B cell (primary cell): ENCODE results near the gene STOML1. TPM values are rescaled to one million over a fixed set of nuclear protein-coding genes. Genes with fewer than 3 reads are reported as not detected.

Source experiments
- ATAC-seq: fragments of 200-7000 bp; cut with Tn5 transposase; one replicate; pipeline ENCODE4 v1.10.0; 2021; ENCODE audit warnings: low read depth, mild to moderate bottlenecking, moderate number of reproducible peaks, moderate library complexity
- CTCF ChIA-PET: fragments of 350-600 bp; sonication (Branson Sonifier 250); formaldehyde crosslinking; loops from one replicate; lab custom pipeline; 2021; ENCODE audit warnings: antibody characterized with exemption, inconsistent platforms; lab: Charles Lee
- POLR2A ChIA-PET: fragments of 350-600 bp; sonication (Branson Sonifier 250); formaldehyde crosslinking; loops from one replicate; lab custom pipeline; 2021; ENCODE audit warnings: antibody characterized with exemption; lab: Charles Lee
- DNase-seq: peaks from one replicate; pipeline ENCODE4 v3.0.0; 2013
- H2AFZ ChIP-seq: 2 replicates; pipeline ENCODE4 v1.6.1; 2012; ENCODE audit warnings: mild to moderate bottlenecking, low read depth, low read length; ENCODE audit not compliant: insufficient read depth, poor library complexity, severe bottlenecking
- H3K27ac ChIP-seq, 2 donors: 1 replicate in 1 of 2; 2 replicates in 1 of 2; pipeline ENCODE4 v1.5.1; 2012 to 2013; ENCODE audit warnings: low read length in 2 of 2, mild to moderate bottlenecking in 2 of 2, moderate library complexity in 1 of 2
- H3K27me3 ChIP-seq, 4 experiments: fragments of 200-600 bp in 1 of 4; sonication (generic) in 1 of 4; replicated peaks in 1 of 4; 1 replicate in 2 of 4; 2 replicates in 2 of 4; pipeline versions ENCODE4 v1.6.1 to v1.7.0; 2013 to 2016; ENCODE audit warnings: low read length in 3 of 4, mild to moderate bottlenecking in 2 of 4, mixed read lengths in 1 of 4, moderate library complexity in 1 of 4; ENCODE audit not compliant: insufficient read depth in 4 of 4, control insufficient read depth in 3 of 4; ENCODE audit errors: control extremely low read depth in 1 of 4
- H3K36me3 ChIP-seq, 2 experiments: replicated peaks in 1 of 2; 1 replicate in 1 of 2; 2 replicates in 1 of 2; pipeline versions ENCODE4 v1.6.1 to v1.7.1; 2013; ENCODE audit warnings: low read length in 1 of 2; ENCODE audit not compliant: insufficient read depth in 2 of 2, control insufficient read depth in 1 of 2; ENCODE audit errors: control extremely low read depth in 1 of 2, extremely low read depth in 1 of 2
- H3K4me1 ChIP-seq, 2 donors: fragments of 200-600 bp in 1 of 2; sonication (generic) in 1 of 2; 1 replicate in 1 of 2; 2 replicates in 1 of 2; pipeline versions ENCODE4 v1.5.1 to v1.6.1; 2013 to 2017; ENCODE audit warnings: low read length in 2 of 2; ENCODE audit not compliant: control insufficient read depth in 2 of 2, insufficient read depth in 2 of 2
- H3K4me2 ChIP-seq: replicated peaks from 2 replicates; pipeline ENCODE3; 2012; ENCODE audit warnings: mild to moderate bottlenecking, low read depth, low read length; ENCODE audit not compliant: poor library complexity, severe bottlenecking
- H3K4me3 ChIP-seq, 5 experiments: fragments of 200-600 bp in 1 of 5; sonication (generic) in 1 of 5; 1 replicate in 3 of 5; 2 replicates in 2 of 5; pipeline versions ENCODE4 v1.5.1 to v1.7.0; 2011 to 2016; ENCODE audit warnings: low read length in 4 of 5, mild to moderate bottlenecking in 4 of 5, low read depth in 2 of 5, control low read depth in 1 of 5, moderate library complexity in 1 of 5; ENCODE audit not compliant: insufficient read depth in 1 of 5; ENCODE audit errors: control extremely low read depth in 1 of 5, extremely low read depth in 1 of 5
- H3K79me2 ChIP-seq: fragments of 200-600 bp; sonication (generic); one replicate; pipeline ENCODE4 v1.6.0; 2016; ENCODE audit warnings: low read length; ENCODE audit not compliant: control insufficient read depth, insufficient read depth
- H3K9ac ChIP-seq: fragments of 200-600 bp; sonication (generic); 2 replicates; pipeline ENCODE4 v1.6.1; 2017; ENCODE audit warnings: mild to moderate bottlenecking, low read length, moderate library complexity
- H3K9me3 ChIP-seq, 3 donors: one replicate each; pipeline versions ENCODE4 v1.6.1 to v1.7.1; 2013; ENCODE audit warnings: low read length in 2 of 3; ENCODE audit not compliant: control insufficient read depth in 2 of 3, insufficient read depth in 1 of 3; ENCODE audit errors: control extremely low read depth in 1 of 3
- H4K20me1 ChIP-seq: 2 replicates; pipeline ENCODE4 v1.6.0; 2012; ENCODE audit warnings: mild to moderate bottlenecking, low read length; ENCODE audit not compliant: insufficient read depth, control insufficient read depth, poor library complexity, severe bottlenecking
- H3K27ac Mint-ChIP-seq: one replicate; pipeline ENCODE4 v1.8.0; 2021; ENCODE audit warnings: mixed read lengths
- H3K27me3 Mint-ChIP-seq: one replicate; pipeline ENCODE4 v1.8.0; 2021; ENCODE audit warnings: mixed read lengths
- H3K4me1 Mint-ChIP-seq: one replicate; pipeline ENCODE4 v1.8.0; 2021; ENCODE audit warnings: mixed read lengths
- H3K4me3 Mint-ChIP-seq: one replicate; pipeline ENCODE4 v1.8.0; 2021; ENCODE audit warnings: mixed read lengths
- H3K9me3 Mint-ChIP-seq: one replicate; pipeline ENCODE4 v1.8.0; 2022; ENCODE audit warnings: mixed read lengths; ENCODE audit not compliant: insufficient read depth
- EZH2 ChIP-seq: IDR thresholded peaks from 2 replicates; pipeline ENCODE4 v1.6.1; 2012; ENCODE audit warnings: borderline replicate concordance, low read depth, mild to moderate bottlenecking, moderate library complexity, low read length; ENCODE audit not compliant: insufficient read depth, poor library complexity, severe bottlenecking
- WGBS: methylation state at CpG from one replicate; pipeline ENCODE4 v1.1.5; 2013; ENCODE audit warnings: missing lambda C conversion rate; ENCODE audit not compliant: insufficient coverage; 5-methylcytosine and 5-hydroxymethylcytosine counted together
- intact Hi-C: fragments of 100-400 bp; cut with micrococcal nuclease; formaldehyde crosslinking; loops from one replicate; pipeline ENCODE4 v1.10.0; 2022
- polyA plus RNA-seq: library from polyadenylated mRNA; depleted of rRNA; stranded (reverse); fragments of >200 nt; gene quantifications from 2 replicates; pipeline ENCODE4 v1.2.3, GENCODE V29; 2012
- total RNA-seq, 2 donors: library from RNA; stranded (reverse); fragments of 120-200 nt in 1 of 2; gene quantifications; 1 replicate in 1 of 2; 2 replicates in 1 of 2; pipeline versions ENCODE4 v1.2.3 to v1.2.4, GENCODE V29; 2013 to 2022
- TF ChIP-seq, protein P1 (sequence below): fragments of 200-600 bp; IDR thresholded peaks from one replicate; pipeline ENCODE4 v1.8.0; 2022; ENCODE audit warnings: antibody characterized with exemption, mild to moderate bottlenecking

Gene STOML1
- total and polyA plus RNA-seq, 2 donors (not counting 1 experiment from before 2014, with no cell fraction given) = 6.2 to 11.3 TPM

- H3K9ac ChIP-seq = no peak overlapping the region
- DNase-seq (no peak), ATAC-seq (no peak)
- H3K4me3 ChIP-seq = no peak overlapping the region
- peaks cover 2 to 80% of the 10 kb centered on the region in 2 experiments for H3K36me3 ChIP-seq
- POLR2A ChIA-PET = no interaction called here
- TF ChIP-seq, protein P1, sequence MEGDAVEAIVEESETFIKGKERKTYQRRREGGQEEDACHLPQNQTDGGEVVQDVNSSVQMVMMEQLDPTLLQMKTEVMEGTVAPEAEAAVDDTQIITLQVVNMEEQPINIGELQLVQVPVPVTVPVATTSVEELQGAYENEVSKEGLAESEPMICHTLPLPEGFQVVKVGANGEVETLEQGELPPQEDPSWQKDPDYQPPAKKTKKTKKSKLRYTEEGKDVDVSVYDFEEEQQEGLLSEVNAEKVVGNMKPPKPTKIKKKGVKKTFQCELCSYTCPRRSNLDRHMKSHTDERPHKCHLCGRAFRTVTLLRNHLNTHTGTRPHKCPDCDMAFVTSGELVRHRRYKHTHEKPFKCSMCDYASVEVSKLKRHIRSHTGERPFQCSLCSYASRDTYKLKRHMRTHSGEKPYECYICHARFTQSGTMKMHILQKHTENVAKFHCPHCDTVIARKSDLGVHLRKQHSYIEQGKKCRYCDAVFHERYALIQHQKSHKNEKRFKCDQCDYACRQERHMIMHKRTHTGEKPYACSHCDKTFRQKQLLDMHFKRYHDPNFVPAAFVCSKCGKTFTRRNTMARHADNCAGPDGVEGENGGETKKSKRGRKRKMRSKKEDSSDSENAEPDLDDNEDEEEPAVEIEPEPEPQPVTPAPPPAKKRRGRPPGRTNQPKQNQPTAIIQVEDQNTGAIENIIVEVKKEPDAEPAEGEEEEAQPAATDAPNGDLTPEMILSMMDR = no peak
- TF ChIP-seq EZH2 = no peak
- no peaks in the 10 kb centered on the region for H3K79me2 ChIP-seq
- no peaks in the 10 kb centered on the region for H3K27me3 ChIP-seq
- WGBS = 84% methylated on average over 11 of the region's 16 CpGs
- no peaks in the 10 kb centered on the region for H3K4me1 Mint-ChIP-seq
- no peak overlapping the region for H3K27ac Mint-ChIP-seq
- H3K27me3 Mint-ChIP-seq = no peaks in the 10 kb centered on the region
- peaks cover 10% of the 10 kb centered on the region for H4K20me1 ChIP-seq
- CTCF ChIA-PET = no interaction called here
- intact Hi-C loops = no loop called here
- H3K9me3 ChIP-seq = no peaks in the 10 kb centered on the region
- H3K4me2 ChIP-seq = no peak overlapping the region
- no peak overlapping the region for H3K4me3 Mint-ChIP-seq
- H3K27ac ChIP-seq = no peak overlapping the region
- H3K4me1 ChIP-seq = no peaks in the 10 kb centered on the region
- H2AFZ ChIP-seq = no peak overlapping the region
- no peaks in the 10 kb centered on the region for H3K9me3 Mint-ChIP-seq
Observed at GRCh38 chr15:74032606-74033561, 40.8 kb upstream of the STOML1 start.

DNA sequence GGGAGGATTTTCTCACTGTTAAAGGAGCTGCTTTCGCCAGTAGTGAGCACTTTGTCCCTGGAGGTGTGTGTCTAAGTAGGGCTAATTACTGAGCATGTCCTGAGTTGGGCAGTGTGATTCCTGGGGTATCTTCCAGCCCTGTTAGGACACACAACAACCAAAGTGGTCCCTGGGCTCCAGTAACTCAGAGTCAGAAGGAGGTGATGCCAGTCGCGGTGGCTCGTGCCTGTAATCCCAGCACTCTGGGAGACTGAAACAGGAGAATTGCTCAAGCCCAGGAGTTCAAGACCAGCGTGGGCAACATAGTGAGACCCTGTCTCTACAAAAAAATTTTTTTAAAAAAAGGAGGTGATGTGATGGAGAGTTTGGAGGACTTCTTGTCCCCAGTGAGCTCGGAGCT lies 40.0 kb upstream of the STOML1 start:
- no peaks in the 10 kb centered on the region for H3K27me3 Mint-ChIP-seq
- Histone ChIP-seq H3K4me3 (no peak overlapping the region), H3K27me3 (no peaks in the 10 kb centered on the region), H4K20me1 (peaks cover 10% of the 10 kb centered on the region), H3K9me3 (no peaks in the 10 kb centered on the region), H3K36me3 (peaks cover 4 to 80% of the 10 kb centered on the region in 2 experiments), H2AFZ (no peak overlapping the region), H3K4me2 (no peak overlapping the region), H3K4me1 (no peaks in the 10 kb centered on the region), H3K79me2 (peaks cover 4% of the 10 kb centered on the region), H3K9ac (no peak overlapping the region), H3K27ac (no peak overlapping the region)
- CTCF ChIA-PET = interaction anchor here (1.8 kb wide), 1 partner anchor 58 kb away, joined by 4 read pairs; no protein-coding TSS in a partner anchor
- H3K4me3 Mint-ChIP-seq = no peak overlapping the region
- ATAC-seq (no peak), DNase-seq (no peak)
- intact Hi-C loops = no loop called here
- WGBS = 97% methylated on average over 6 of the region's 6 CpGs
- no peaks in the 10 kb centered on the region for H3K4me1 Mint-ChIP-seq
- no peak overlapping the region for H3K27ac Mint-ChIP-seq
- H3K9me3 Mint-ChIP-seq = no peaks in the 10 kb centered on the region
- POLR2A ChIA-PET = no interaction called here
- TF ChIP-seq EZH2 = no peak
- TF ChIP-seq, protein P1 = no peak
